ENCODE data around the gene H2AZ1.
A peak's percentile ranks its signal among the peaks of the same experiment; 100 is the strongest.

Gene H2AZ1

GRCh38 chr4:99968330-99968729, 18.3 kb upstream of the H2AZ1 start:
- peak; percentile 26 to 60 for DNase-seq
- no peak overlapping the region for H4K12ac ChIP-seq (ENCODE audit: low read depth, low read length)
- WGBS (ENCODE audit: extremely low coverage, insufficient coverage, insufficient read length): no CpG with 5 or more reads among the region's 1 CpG

GRCh38 chr4:99966692-99967091, 16.6 kb upstream of the H2AZ1 start:
- Histone ChIP-seq H3K4me2 (ENCODE audit: low read length) (no peak overlapping the region), H3K4me3 (ENCODE audit: low read depth, low read length) (no peak overlapping the region), H3K9ac (ENCODE audit: low read length) (no peak overlapping the region), H3K27ac (ENCODE audit: low read depth, low read length) (no peak overlapping the region), H3K36me3 (ENCODE audit: control insufficient read depth in 1 of 2, insufficient read depth in 2 of 2, low read length in 2 of 2) (no peaks in the 10 kb centered on the region), H3K4ac (ENCODE audit: low read depth, low read length) (no peak overlapping the region), H2BK5ac (ENCODE audit: low read depth, low read length, poor library complexity) (no peak overlapping the region), H2AFZ (ENCODE audit: insufficient read depth, low read length, poor library complexity) (no peak overlapping the region), H3K23ac (ENCODE audit: low read length) (no peak overlapping the region), H2BK12ac (ENCODE audit: low read length) (no peak overlapping the region), H3K9me3 (ENCODE audit: insufficient read depth, low read depth, low read length) (no peaks in the 10 kb centered on the region), H4K12ac (ENCODE audit: low read depth, low read length) (no peak overlapping the region), H3K18ac (ENCODE audit: low read length) (no peak overlapping the region), H4K91ac (ENCODE audit: low read depth, low read length) (no peak overlapping the region), H3K14ac (ENCODE audit: low read length) (no peak overlapping the region), H3K27me3 (ENCODE audit: insufficient read depth, low read length) (no peaks in the 10 kb centered on the region), H4K8ac (ENCODE audit: low read depth, low read length) (no peak overlapping the region), H2AK5ac (ENCODE audit: low read length) (no peak overlapping the region), H3K79me2 (ENCODE audit: control insufficient read depth, insufficient read depth, low read length, poor library complexity) (no peaks in the 10 kb centered on the region), H3K4me1 (ENCODE audit: control insufficient read depth in 1 of 2, insufficient read depth in 2 of 2, low read length in 2 of 2) (peaks cover 4% of the 10 kb centered on the region in 2 experiments), H3K79me1 (ENCODE audit: low read length) (peaks cover 2% of the 10 kb centered on the region), H2BK120ac (ENCODE audit: insufficient read depth, low read length, poor library complexity) (no peak overlapping the region)
- DNase-seq: peak in 1 of 2 donors; percentile 19
- WGBS (ENCODE audit: extremely low coverage, insufficient coverage, insufficient read length): no CpG with 5 or more reads among the region's 3 CpGs

More at GRCh38 chr4:99968330-99968729, 18.3 kb upstream of the H2AZ1 start:
- Histone ChIP-seq H3K36me3 (ENCODE audit: control insufficient read depth in 1 of 2, insufficient read depth in 2 of 2, low read length in 2 of 2) (no peaks in the 10 kb centered on the region), H2BK5ac (ENCODE audit: low read depth, low read length, poor library complexity) (no peak overlapping the region), H3K4me3 (ENCODE audit: low read depth, low read length) (no peak overlapping the region), H3K4me1 (ENCODE audit: control insufficient read depth in 1 of 2, insufficient read depth in 2 of 2, low read length in 2 of 2) (peaks cover 4% of the 10 kb centered on the region in 2 experiments), H2AK5ac (ENCODE audit: low read length) (no peak overlapping the region), H4K91ac (ENCODE audit: low read depth, low read length) (no peak overlapping the region), H2BK120ac (ENCODE audit: insufficient read depth, low read length, poor library complexity) (no peak overlapping the region), H3K18ac (ENCODE audit: low read length) (no peak overlapping the region), H3K79me2 (ENCODE audit: control insufficient read depth, insufficient read depth, low read length, poor library complexity) (no peaks in the 10 kb centered on the region), H2BK12ac (ENCODE audit: low read length) (no peak overlapping the region), H3K79me1 (ENCODE audit: low read length) (peaks cover 2% of the 10 kb centered on the region), H3K4ac (ENCODE audit: low read depth, low read length) (no peak overlapping the region), H3K23ac (ENCODE audit: low read length) (no peak overlapping the region), H3K4me2 (ENCODE audit: low read length) (no peak overlapping the region), H2AFZ (ENCODE audit: insufficient read depth, low read length, poor library complexity) (no peak overlapping the region), H4K8ac (ENCODE audit: low read depth, low read length) (no peak overlapping the region), H3K27ac (ENCODE audit: low read depth, low read length) (no peak overlapping the region), H3K14ac (ENCODE audit: low read length) (no peak overlapping the region), H3K9me3 (ENCODE audit: insufficient read depth, low read depth, low read length) (peaks cover 4% of the 10 kb centered on the region), H3K27me3 (ENCODE audit: insufficient read depth, low read length) (no peaks in the 10 kb centered on the region), H3K9ac (ENCODE audit: low read length) (no peak overlapping the region)

GRCh38 chr4:99965674-99966350, 15.7 kb upstream of the H2AZ1 start:
- Histone ChIP-seq H3K27me3 (ENCODE audit: insufficient read depth, low read length) (no peaks in the 10 kb centered on the region), H2AFZ (ENCODE audit: insufficient read depth, low read length, poor library complexity) (no peak overlapping the region), H2BK12ac (ENCODE audit: low read length) (no peak overlapping the region), H3K4me1 (ENCODE audit: control insufficient read depth in 1 of 2, insufficient read depth in 2 of 2, low read length in 2 of 2) (peaks cover 4% of the 10 kb centered on the region in 2 experiments), H3K4ac (ENCODE audit: low read depth, low read length) (no peak overlapping the region), H3K9ac (ENCODE audit: low read length) (no peak overlapping the region), H2AK5ac (ENCODE audit: low read length) (no peak overlapping the region), H3K14ac (ENCODE audit: low read length) (no peak overlapping the region), H3K23ac (ENCODE audit: low read length) (no peak overlapping the region), H2BK120ac (ENCODE audit: insufficient read depth, low read length, poor library complexity) (no peak overlapping the region), H3K9me3 (ENCODE audit: insufficient read depth, low read depth, low read length) (no peaks in the 10 kb centered on the region), H3K36me3 (ENCODE audit: control insufficient read depth in 1 of 2, insufficient read depth in 2 of 2, low read length in 2 of 2) (no peaks in the 10 kb centered on the region), H3K18ac (ENCODE audit: low read length) (no peak overlapping the region), H3K79me1 (ENCODE audit: low read length) (peaks cover 2% of the 10 kb centered on the region), H4K91ac (ENCODE audit: low read depth, low read length) (no peak overlapping the region), H4K8ac (ENCODE audit: low read depth, low read length) (no peak overlapping the region), H3K4me2 (ENCODE audit: low read length) (no peak overlapping the region), H3K4me3 (ENCODE audit: low read depth, low read length) (no peak overlapping the region), H3K27ac (ENCODE audit: low read depth, low read length) (no peak overlapping the region), H4K12ac (ENCODE audit: low read depth, low read length) (no peak overlapping the region), H3K79me2 (ENCODE audit: control insufficient read depth, insufficient read depth, low read length, poor library complexity) (no peaks in the 10 kb centered on the region), H2BK5ac (ENCODE audit: low read depth, low read length, poor library complexity) (no peak overlapping the region)
- WGBS (ENCODE audit: extremely low coverage, insufficient coverage, insufficient read length): 100% methylated on average over 1 of the region's 5 CpGs
- DNase-seq: no peak

GRCh38 chr4:99965173-99965572, 15.1 kb upstream of the H2AZ1 start:
- Histone ChIP-seq H3K9me3 (ENCODE audit: insufficient read depth, low read depth, low read length) (no peaks in the 10 kb centered on the region), H3K4me2 (ENCODE audit: low read length) (no peak overlapping the region), H3K79me1 (ENCODE audit: low read length) (peaks cover 2% of the 10 kb centered on the region), H2BK5ac (ENCODE audit: low read depth, low read length, poor library complexity) (no peak overlapping the region), H4K12ac (ENCODE audit: low read depth, low read length) (no peak overlapping the region), H3K79me2 (ENCODE audit: control insufficient read depth, insufficient read depth, low read length, poor library complexity) (no peaks in the 10 kb centered on the region), H3K4ac (ENCODE audit: low read depth, low read length) (no peak overlapping the region), H3K4me3 (ENCODE audit: low read depth, low read length) (no peak overlapping the region), H2BK120ac (ENCODE audit: insufficient read depth, low read length, poor library complexity) (no peak overlapping the region), H3K36me3 (ENCODE audit: control insufficient read depth in 1 of 2, insufficient read depth in 2 of 2, low read length in 2 of 2) (no peaks in the 10 kb centered on the region), H3K27me3 (ENCODE audit: insufficient read depth, low read length) (no peaks in the 10 kb centered on the region), H4K8ac (ENCODE audit: low read depth, low read length) (no peak overlapping the region), H2AK5ac (ENCODE audit: low read length) (no peak overlapping the region), H3K14ac (ENCODE audit: low read length) (no peak overlapping the region), H2AFZ (ENCODE audit: insufficient read depth, low read length, poor library complexity) (no peak overlapping the region), H4K91ac (ENCODE audit: low read depth, low read length) (no peak overlapping the region), H3K23ac (ENCODE audit: low read length) (no peak overlapping the region), H3K18ac (ENCODE audit: low read length) (no peak overlapping the region), H3K27ac (ENCODE audit: low read depth, low read length) (no peak overlapping the region), H3K9ac (ENCODE audit: low read length) (no peak overlapping the region), H3K4me1 (ENCODE audit: control insufficient read depth in 1 of 2, insufficient read depth in 2 of 2, low read length in 2 of 2) (peaks cover 4% of the 10 kb centered on the region in 2 experiments), H2BK12ac (ENCODE audit: low read length) (no peak overlapping the region)
- no peak for DNase-seq
